Neural progenitor cell (in vitro differentiated cells): ENCODE results near the gene SSTR5. TPM values are rescaled to one million over a fixed set of nuclear protein-coding genes. Genes with fewer than 3 reads are reported as not detected.
"Not testable (repeated sequence)": the region's sequence is repeated elsewhere in the genome, so short reads cannot be mapped to it uniquely, and the experiment has no call there.

ENCODE experiments used
- DNase-seq: peaks from one replicate; pipeline ENCODE4 v3.0.0-alpha.2; 2016; ENCODE audit warnings: low spot score
- H2AFZ ChIP-seq: fragments of 200-600 bp; sonication (generic); replicated peaks from 2 replicates; pipeline ENCODE4 v1.6.1; 2016; ENCODE audit warnings: antibody characterized with exemption
- H3F3A ChIP-seq: fragments of 200-600 bp; sonication (generic); 2 replicates; pipeline ENCODE4 v1.6.1; 2016; ENCODE audit warnings: antibody characterized with exemption, low read depth
- H3K27ac ChIP-seq: fragments of 200-600 bp; sonication (generic); 2 replicates; pipeline ENCODE4 v1.5.1; 2016; ENCODE audit warnings: mild to moderate bottlenecking
- H3K27me3 ChIP-seq: fragments of 200-600 bp; sonication (generic); 2 replicates; pipeline ENCODE4 v1.6.1; 2016; ENCODE audit warnings: mild to moderate bottlenecking, moderate library complexity
- H3K36me3 ChIP-seq: fragments of 200-600 bp; sonication (generic); 2 replicates; pipeline ENCODE4 v1.5.1; 2016
- H3K4me1 ChIP-seq: fragments of 200-600 bp; sonication (generic); 2 replicates; pipeline ENCODE4 v1.6.1; 2016; ENCODE audit warnings: mixed run types
- H3K4me2 ChIP-seq: fragments of 200-600 bp; sonication (generic); 2 replicates; pipeline ENCODE4 v1.6.1; 2016
- H3K4me3 ChIP-seq: fragments of 200-600 bp; sonication (generic); 2 replicates; pipeline ENCODE4 v1.5.1; 2016
- H3K79me2 ChIP-seq: fragments of 200-600 bp; sonication (generic); 2 replicates; pipeline ENCODE4 v1.6.1; 2016; ENCODE audit warnings: low read depth
- H3K9ac ChIP-seq: fragments of 200-600 bp; sonication (generic); 2 replicates; pipeline ENCODE4 v1.6.1; 2016
- H3K9me3 ChIP-seq: fragments of 200-600 bp; sonication (generic); 2 replicates; pipeline ENCODE4 v1.5.1; 2016; ENCODE audit warnings: low read depth
- H4K20me1 ChIP-seq: fragments of 200-600 bp; sonication (generic); 2 replicates; pipeline ENCODE4 v1.6.1; 2016; ENCODE audit warnings: low read depth
- H3K27ac Mint-ChIP-seq: 3 replicates; pipeline ENCODE4 v1.8.0; 2021; ENCODE audit warnings: mixed read lengths
- H3K27me3 Mint-ChIP-seq: 2 replicates; pipeline ENCODE4 v1.8.0; 2022; ENCODE audit warnings: low read depth, mild to moderate bottlenecking, inconsistent platforms, moderate library complexity, mixed read lengths; ENCODE audit not compliant: insufficient read depth
- H3K36me3 Mint-ChIP-seq: 3 replicates; pipeline ENCODE4 v1.8.0; 2021; ENCODE audit warnings: mixed read lengths
- H3K4me1 Mint-ChIP-seq: 3 replicates; pipeline ENCODE4 v1.8.0; 2021; ENCODE audit warnings: mixed read lengths
- H3K4me3 Mint-ChIP-seq: 3 replicates; pipeline ENCODE4 v1.8.0; 2021; ENCODE audit warnings: mild to moderate bottlenecking, moderate library complexity, mixed read lengths
- H3K9me3 Mint-ChIP-seq: 3 replicates; pipeline ENCODE4 v1.8.0; 2020; ENCODE audit warnings: mixed read lengths
- CTCF ChIP-seq: fragments of 200-600 bp; sonication (generic); IDR thresholded peaks from 2 replicates; pipeline ENCODE4 v1.5.1; 2017; ENCODE audit warnings: antibody characterized with exemption, mild to moderate bottlenecking
- EZH2 ChIP-seq: fragments of 200-600 bp; sonication (generic); IDR thresholded peaks from 2 replicates; pipeline ENCODE4 v1.6.1; 2017; ENCODE audit warnings: antibody characterized with exemption, mild to moderate bottlenecking, moderate library complexity
- EZH2phosphoT487 ChIP-seq: fragments of 200-600 bp; sonication (generic); IDR thresholded peaks from 2 replicates; pipeline ENCODE4 v1.6.1; 2017; ENCODE audit warnings: antibody characterized with exemption
- total RNA-seq: library from RNA; depleted of rRNA; stranded (reverse); fragments of >200 nt; gene quantifications from 2 replicates; pipeline ENCODE4 v1.2.3, GENCODE V29; 2015; ENCODE audit warnings: low replicate concordance

SSTR5 gene
- total RNA-seq, 1 donor from 2014 or later, result not detected

- H3K9me3 ChIP-seq, result no peaks in the 10 kb centered on the region
- H3K9ac ChIP-seq, result no peak overlapping the region
- no peaks in the 10 kb centered on the region for H3K79me2 ChIP-seq
- H3K36me3 ChIP-seq, result no peaks in the 10 kb centered on the region
- no peak overlapping the region for H2AFZ ChIP-seq
- H4K20me1 ChIP-seq, result no peaks in the 10 kb centered on the region
- no peak overlapping the region for H3K27ac ChIP-seq
- no peak for DNase-seq
- Mint-ChIP-seq H3K36me3 (no peaks in the 10 kb centered on the region), H3K9me3 (peaks cover 11% of the 10 kb centered on the region), H3K4me1 (peaks cover 4% of the 10 kb centered on the region), H3K27ac (no peak overlapping the region), H3K27me3 (peaks cover 23% of the 10 kb centered on the region), H3K4me3 (no peak overlapping the region)
- H3K4me1 ChIP-seq, result peaks cover 7% of the 10 kb centered on the region
- H3K4me2 ChIP-seq, result no peak overlapping the region
- no peaks in the 10 kb centered on the region for H3K27me3 ChIP-seq
- H3K4me3 ChIP-seq, result no peak overlapping the region
- no peaks in the 10 kb centered on the region for H3F3A ChIP-seq
- no peak for TF ChIP-seq EZH2
- no peak for TF ChIP-seq CTCF
- TF ChIP-seq EZH2phosphoT487, result no peak
Measured at GRCh38 chr16:1082952-1083675, 10.6 kb downstream of the SSTR5 start.

GRCh38 chr16:1084971-1085370 is 12.4 kb downstream of the SSTR5 start:
- DNase-seq, result no peak
- Mint-ChIP-seq H3K27me3 (peaks cover 21% of the 10 kb centered on the region), H3K27ac (no peak overlapping the region), H3K4me1 (peaks cover 4% of the 10 kb centered on the region), H3K36me3 (no peaks in the 10 kb centered on the region), H3K9me3 (peaks cover 11% of the 10 kb centered on the region), H3K4me3 (no peak overlapping the region)
- Histone ChIP-seq H3K4me3 (no peak overlapping the region), H3K9me3 (no peaks in the 10 kb centered on the region), H3K27ac (no peak overlapping the region), H3K36me3 (no peaks in the 10 kb centered on the region), H2AFZ (no peak overlapping the region), H3F3A (no peaks in the 10 kb centered on the region), H3K79me2 (no peaks in the 10 kb centered on the region), H3K4me2 (no peak overlapping the region), H3K4me1 (peaks cover 10% of the 10 kb centered on the region), H4K20me1 (no peaks in the 10 kb centered on the region), H3K27me3 (no peaks in the 10 kb centered on the region), H3K9ac (no peak overlapping the region)
- TF ChIP-seq EZH2phosphoT487 (no peak), CTCF (no peak), EZH2 (no peak)

GRCh38 chr16:1086443-1086842 is 13.9 kb downstream of the SSTR5 start:
- not testable (repeated sequence) for H3K79me2 ChIP-seq, H4K20me1 ChIP-seq, H3K9ac ChIP-seq, H2AFZ ChIP-seq, H3K27me3 ChIP-seq, H3K9me3 ChIP-seq, H3K4me2 ChIP-seq, H3K4me1 Mint-ChIP-seq, H3K27ac ChIP-seq, H3K36me3 ChIP-seq, H3K36me3 Mint-ChIP-seq, H3K27ac Mint-ChIP-seq, H3K4me3 ChIP-seq, H3F3A ChIP-seq, DNase-seq, H3K4me3 Mint-ChIP-seq
- H3K4me1 ChIP-seq, result peaks cover 17% of the 10 kb centered on the region
- Mint-ChIP-seq H3K27me3 (peaks cover 21% of the 10 kb centered on the region), H3K9me3 (peaks cover 11% of the 10 kb centered on the region)

GRCh38 chr16:1088295-1089170 is 16.0 kb downstream of the SSTR5 start:
- Histone ChIP-seq H3K9ac (no peak overlapping the region), H3K79me2 (no peaks in the 10 kb centered on the region), H3K27me3 (no peaks in the 10 kb centered on the region), H3K27ac (no peak overlapping the region), H2AFZ (no peak overlapping the region), H3K4me2 (no peak overlapping the region), H3K36me3 (no peaks in the 10 kb centered on the region), H4K20me1 (no peaks in the 10 kb centered on the region), H3F3A (peaks cover 6% of the 10 kb centered on the region), H3K4me1 (peaks cover 17% of the 10 kb centered on the region), H3K9me3 (no peaks in the 10 kb centered on the region), H3K4me3 (no peak overlapping the region)
- H3K4me3 Mint-ChIP-seq, result no peak overlapping the region
- H3K27me3 Mint-ChIP-seq, result peaks cover 23% of the 10 kb centered on the region
- TF ChIP-seq CTCF (no peak), EZH2phosphoT487 (no peak), EZH2 (no peak)
- H3K9me3 Mint-ChIP-seq, result peaks cover 14% of the 10 kb centered on the region
- H3K27ac Mint-ChIP-seq, result no peak overlapping the region
- DNase-seq, result no peak
- no peaks in the 10 kb centered on the region for H3K36me3 Mint-ChIP-seq
- H3K4me1 Mint-ChIP-seq, result peaks cover 9% of the 10 kb centered on the region
